GM21515 (cell line): ENCODE results near the gene RNF8.
"Not testable (repeated sequence)": the region's sequence is repeated elsewhere in the genome, so short reads cannot be mapped to it uniquely, and the experiment has no call there.

ENCODE experiments used
- ATAC-seq: cut with Tn5 transposase; IDR thresholded peaks from one replicate; pipeline ENCODE4 v1.9.1; 2021; ENCODE audit not compliant: unreplicated experiment

RNF8 gene

GRCh38 chr6:37442416-37443215, 88.8 kb downstream of the RNF8 start:
- ATAC-seq: no peak

GRCh38 chr6:37443216-37443542, 89.4 kb downstream of the RNF8 start:
- ATAC-seq: not testable (repeated sequence)
